Measurements from ENCODE around the gene ERAP2.

- TF ChIP-seq, protein P1, sequence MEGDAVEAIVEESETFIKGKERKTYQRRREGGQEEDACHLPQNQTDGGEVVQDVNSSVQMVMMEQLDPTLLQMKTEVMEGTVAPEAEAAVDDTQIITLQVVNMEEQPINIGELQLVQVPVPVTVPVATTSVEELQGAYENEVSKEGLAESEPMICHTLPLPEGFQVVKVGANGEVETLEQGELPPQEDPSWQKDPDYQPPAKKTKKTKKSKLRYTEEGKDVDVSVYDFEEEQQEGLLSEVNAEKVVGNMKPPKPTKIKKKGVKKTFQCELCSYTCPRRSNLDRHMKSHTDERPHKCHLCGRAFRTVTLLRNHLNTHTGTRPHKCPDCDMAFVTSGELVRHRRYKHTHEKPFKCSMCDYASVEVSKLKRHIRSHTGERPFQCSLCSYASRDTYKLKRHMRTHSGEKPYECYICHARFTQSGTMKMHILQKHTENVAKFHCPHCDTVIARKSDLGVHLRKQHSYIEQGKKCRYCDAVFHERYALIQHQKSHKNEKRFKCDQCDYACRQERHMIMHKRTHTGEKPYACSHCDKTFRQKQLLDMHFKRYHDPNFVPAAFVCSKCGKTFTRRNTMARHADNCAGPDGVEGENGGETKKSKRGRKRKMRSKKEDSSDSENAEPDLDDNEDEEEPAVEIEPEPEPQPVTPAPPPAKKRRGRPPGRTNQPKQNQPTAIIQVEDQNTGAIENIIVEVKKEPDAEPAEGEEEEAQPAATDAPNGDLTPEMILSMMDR (IDR thresholded peaks at IDR 0.05) = no peak
- TF ChIP-seq POLR2A (IDR thresholded peaks at IDR 0.05) (no peak), EP300 (IDR thresholded peaks at IDR 0.05) (no peak)
Observed at GRCh38 chr5:96876292-96876850, at the start of gene ERAP2.
